GM19193 (cell line): ENCODE measurements around the gene UBASH3B.

Experiments
- POLR2A ChIP-seq: IDR thresholded peaks from 4 replicates; pipeline ENCODE4 v1.6.1; 2011; ENCODE audit not compliant: insufficient read depth, insufficient read length; ENCODE audit errors: extremely low read depth

Gene UBASH3B

DNA sequence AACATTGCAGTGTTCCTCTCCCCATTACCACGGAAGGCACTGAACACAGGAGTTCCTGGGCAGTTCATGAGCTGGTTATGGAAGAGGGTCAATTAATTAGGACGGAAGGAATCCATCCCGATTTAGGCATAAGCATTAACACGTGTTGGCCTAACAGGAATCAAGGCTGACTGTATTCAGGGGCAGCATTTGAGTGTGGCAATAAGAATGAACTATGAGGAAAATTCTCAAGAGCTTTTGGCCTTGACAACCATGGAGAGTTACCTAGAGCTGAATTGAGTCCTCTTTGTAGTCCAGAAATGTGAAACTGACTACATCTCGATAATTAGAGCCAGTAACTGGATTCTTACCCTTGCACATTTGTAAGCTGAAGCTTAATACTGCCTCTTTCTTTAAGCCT, 100.4 kb downstream of the UBASH3B start:
- TF ChIP-seq POLR2A, result no peak

- no peak for TF ChIP-seq POLR2A
Measured at GRCh38 chr11:122756417-122756816, 100.9 kb downstream of the UBASH3B start.

DNA sequence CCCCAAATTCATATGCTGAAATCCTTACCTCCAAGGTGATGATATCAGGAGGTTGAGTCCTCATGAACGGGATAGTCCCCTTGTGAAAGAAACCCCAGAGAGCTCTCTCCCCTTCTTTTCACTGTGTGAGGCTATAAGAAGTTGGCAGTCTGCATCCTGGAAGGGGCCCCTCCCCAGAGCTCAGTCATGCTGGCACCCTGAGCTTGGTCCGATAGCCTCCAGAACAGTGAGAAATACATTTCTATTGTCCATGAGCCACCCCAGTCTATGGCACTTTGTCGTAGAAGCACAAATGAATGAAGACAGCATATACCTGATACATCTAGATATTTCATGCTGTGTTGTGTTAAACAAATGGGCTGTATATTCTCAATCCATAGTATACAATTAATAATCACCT, 101.7 kb downstream of the UBASH3B start:
- TF ChIP-seq POLR2A, result no peak

DNA sequence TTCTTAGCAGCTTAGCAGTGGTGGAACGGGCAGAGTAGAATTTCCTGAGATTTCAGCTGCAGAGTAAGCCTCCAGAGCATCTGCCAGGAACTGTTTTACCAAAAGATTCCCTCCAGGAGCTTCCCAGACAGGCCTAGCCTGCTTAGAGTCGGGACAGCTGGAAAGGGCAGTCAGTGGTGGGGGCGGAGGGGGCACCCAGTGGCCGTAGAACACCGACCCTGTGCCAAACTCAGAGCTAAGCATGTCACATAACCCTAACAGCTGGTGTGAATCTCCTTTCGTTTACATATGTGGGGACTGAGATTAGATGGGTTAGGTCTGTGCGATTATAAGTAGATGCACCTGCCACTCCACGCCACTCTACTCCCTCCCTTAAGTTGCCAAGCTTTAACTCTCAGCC, 102.8 kb downstream of the UBASH3B start:
- no peak for TF ChIP-seq POLR2A

DNA sequence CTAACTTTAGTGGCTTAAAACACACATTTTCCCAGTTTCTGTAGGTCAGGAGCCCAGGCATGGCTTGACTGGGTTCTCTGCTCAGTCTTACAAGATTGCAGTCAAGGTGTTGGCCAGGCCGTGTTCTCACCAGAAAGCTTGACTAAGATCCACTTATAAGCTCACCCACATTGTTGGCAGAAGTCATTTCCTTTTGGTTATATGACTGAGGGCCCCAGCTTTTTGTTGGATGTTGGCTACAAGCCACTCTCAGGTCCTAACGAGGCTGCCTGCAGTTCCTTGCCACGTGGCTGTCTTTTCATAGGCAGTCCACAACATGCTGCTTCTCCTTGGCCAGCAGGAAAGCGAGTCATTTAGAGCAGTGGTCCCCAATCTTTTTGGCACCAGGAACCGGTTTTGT, 103.5 kb downstream of the UBASH3B start:
- no peak for TF ChIP-seq POLR2A

DNA sequence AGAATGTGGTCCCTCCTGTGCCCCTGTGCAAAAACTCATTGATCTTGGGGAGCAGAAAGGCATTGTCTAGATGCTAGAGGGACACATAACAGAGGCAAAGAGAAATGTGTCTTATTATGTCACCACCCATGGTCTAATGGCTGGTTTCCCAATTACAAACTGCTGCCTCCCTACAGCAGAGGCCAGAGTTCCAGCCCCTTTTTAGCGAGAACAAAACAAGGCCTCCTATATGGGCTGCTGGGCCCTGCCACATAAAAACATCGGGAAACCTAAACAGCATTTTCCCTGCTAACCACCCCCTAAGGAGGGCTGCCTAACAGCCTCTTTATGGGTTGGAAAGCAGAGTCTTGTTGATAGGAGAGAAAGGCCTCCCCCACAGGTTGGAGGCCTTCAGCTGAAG, 107.6 kb downstream of the UBASH3B start:
- no peak for TF ChIP-seq POLR2A

GRCh38 chr11:122764371-122765090, 109.0 kb downstream of the UBASH3B start:
- no peak for TF ChIP-seq POLR2A

DNA sequence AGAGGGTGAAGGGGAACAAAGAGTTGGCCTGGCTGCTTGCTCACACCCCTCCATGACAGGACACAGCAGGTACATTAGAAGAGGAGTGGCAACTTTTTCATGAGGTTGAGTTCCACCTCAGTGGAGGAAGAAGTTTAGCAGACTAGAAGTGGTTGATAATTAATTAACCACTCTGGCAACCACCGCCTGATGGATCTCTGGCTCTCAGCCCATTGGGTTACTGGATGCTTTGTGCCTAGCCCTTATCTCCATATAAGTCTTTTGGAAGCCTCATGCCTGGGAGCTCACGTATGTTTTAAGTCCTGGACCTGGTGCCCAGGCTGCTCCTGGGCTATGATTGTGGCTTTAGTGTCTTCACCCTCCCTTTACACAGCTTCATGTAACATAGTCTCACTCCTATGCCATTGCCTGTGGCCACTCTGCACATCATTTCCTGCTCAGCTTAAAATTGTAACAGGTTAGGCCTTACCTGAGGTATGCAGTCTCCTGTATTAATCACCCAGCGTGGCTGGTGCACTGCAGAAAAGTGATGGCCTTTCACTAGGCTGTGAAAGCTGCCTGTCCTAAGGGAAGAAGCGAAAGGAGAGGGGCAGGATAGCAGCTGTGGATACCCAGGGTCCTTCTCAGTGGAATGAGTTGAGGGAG, 110.1 kb downstream of the UBASH3B start:
- TF ChIP-seq POLR2A, result no peak

GRCh38 chr11:122769126-122769780, 113.7 kb downstream of the UBASH3B start:
- no peak for TF ChIP-seq POLR2A

DNA sequence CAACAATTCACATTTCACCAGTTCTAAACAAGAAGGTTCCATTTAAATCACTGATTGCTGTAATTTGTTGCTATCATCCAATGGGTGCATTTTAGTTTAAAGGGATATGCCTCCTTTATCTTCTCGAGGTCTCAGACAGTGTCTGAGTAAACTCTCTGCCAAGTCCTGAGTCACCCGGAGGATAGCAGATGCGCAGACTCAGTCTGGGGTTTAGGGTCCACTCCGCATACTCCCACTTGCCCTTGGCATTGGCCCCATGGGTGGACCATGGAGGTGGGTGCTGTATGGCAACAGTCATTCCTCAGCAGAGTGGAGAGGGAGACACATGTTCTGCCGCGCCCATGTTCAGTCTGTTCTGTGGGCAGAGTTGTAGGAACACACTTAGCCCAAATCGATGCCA, 117.4 kb downstream of the UBASH3B start:
- TF ChIP-seq POLR2A, result no peak

DNA sequence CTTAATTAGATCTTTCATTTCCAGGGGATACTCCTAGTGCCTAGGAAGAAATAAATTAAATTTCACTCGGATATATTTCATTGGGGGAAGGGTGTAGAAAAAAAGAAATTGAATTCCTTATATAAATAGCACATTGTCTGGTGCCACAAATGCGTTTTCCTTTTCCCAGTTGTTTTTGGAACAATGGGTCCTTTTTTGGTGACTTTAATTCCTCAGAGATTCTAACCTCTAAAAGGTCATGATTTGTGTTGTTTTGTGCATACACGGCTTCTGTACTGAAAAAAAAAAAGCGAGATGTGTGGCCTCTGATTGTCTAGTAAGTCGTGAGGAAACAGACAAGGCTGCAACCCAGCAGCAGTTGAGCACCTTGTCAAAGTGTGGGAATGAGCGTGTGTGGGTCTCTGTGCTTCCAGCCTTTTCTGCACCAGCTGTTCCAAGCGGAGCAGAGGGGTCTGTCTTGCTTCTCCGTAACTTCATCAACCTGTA, 118.3 kb downstream of the UBASH3B start:
- no peak for TF ChIP-seq POLR2A

DNA sequence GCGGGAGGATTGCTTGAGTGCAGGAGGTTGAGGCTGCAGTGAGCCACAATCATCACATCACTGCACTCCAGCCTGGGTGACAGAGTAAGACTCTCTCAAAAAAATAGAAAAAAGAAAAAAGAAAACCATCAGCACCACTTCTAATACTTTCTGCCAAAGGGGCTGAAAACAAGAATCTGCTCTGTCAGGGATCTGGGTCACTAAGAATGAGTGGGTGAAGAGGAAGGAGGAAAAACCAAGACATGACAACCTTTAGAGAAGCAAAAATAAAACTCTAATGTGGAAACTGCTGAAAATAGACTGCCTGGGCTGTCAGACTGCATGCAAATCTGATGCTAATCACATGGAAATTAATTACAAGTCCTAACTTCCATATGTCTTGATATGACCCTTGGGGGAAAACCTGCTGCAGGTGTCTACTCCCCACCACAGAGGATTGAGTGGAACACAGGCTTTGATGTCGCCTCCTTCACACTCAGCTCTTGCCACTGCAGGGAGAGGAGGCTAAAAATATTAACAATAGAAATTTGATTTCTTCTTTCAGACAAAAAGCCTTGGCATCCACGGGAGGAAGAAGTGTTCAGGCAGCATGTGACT, 120.3 kb downstream of the UBASH3B start:
- no peak for TF ChIP-seq POLR2A

GRCh38 chr11:122776546-122776945, 121.0 kb downstream of the UBASH3B start:
- TF ChIP-seq POLR2A, result no peak

- no peak for TF ChIP-seq POLR2A
Measured at GRCh38 chr11:122777343-122777742, 121.8 kb downstream of the UBASH3B start.

DNA sequence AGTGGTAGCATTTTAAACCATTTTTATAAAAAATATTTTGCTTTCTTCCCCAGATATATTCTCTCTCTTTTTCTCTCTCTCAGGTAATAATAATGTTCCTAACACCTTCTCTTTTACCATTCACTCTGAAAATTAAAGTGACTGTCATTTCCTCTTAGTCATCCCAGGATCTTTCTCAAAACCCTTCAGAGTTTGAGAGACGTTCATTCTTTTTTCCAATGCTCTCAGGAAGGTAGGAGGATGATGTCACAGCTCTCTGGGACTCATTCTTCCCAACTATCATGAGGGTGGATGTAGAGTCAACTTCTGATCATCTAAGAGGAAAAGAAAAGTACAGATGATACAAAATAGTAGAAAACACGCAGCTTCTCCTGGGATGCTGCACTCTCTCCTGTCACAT, 122.6 kb downstream of the UBASH3B start:
- TF ChIP-seq POLR2A, result no peak

DNA sequence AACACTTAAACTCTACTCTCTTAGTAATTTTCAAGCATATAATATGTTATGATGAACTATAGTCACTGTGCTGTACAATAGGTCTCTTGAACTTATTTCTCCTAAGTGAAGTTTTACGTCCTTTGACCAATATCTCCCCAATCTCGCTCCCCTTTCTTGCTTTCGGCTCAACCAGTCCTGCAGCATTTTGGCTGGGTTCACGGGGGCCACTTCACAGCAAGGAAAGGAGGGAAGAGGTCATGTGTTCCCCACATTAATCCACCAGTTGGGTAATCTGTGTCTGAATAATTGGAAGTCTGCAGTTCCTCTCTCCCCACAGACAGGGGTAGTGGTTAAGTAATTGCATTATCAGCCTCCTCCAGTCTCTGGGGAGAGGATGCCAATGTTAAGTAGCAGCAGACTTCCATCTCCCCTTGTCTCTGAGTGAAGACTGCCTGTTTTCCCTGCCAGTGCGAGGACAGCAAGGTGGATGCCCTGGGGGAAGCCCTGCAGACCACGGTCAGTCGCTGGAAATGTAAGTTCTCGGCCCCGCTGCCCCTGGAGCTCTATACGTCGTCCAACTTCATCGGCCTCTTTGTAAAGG, 123.6 kb downstream of the UBASH3B start:
- no peak for TF ChIP-seq POLR2A

GRCh38 chr11:122780296-122780949, 124.9 kb downstream of the UBASH3B start:
- TF ChIP-seq POLR2A, result no peak
